ENCODE results near the gene ZMYND10. TPM values are rescaled to one million over a fixed set of nuclear protein-coding genes. Genes with fewer than 3 reads are reported as not detected.

ZMYND10 gene
- total and polyA plus RNA-seq, 2 experiments from 2014 or later, result 0.29 to 0.31 TPM

DNA sequence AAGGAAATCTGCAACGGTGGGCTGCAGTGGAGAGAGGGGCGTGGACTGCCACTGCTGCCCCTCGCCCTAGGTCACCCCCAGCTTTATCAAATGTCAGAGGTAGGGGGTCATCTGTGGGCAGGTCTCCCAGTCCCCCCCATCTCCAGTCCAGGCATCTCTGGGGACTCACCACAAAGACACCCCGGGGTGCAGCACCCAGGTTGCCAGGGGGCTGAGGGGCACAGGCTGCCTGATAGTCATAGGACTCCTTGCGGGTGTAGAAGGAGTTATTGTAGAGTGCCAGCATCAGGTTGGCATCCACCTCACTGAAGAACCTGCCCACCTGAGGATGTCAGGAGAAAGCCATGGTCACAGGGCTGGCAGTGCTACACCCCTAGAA lies 20.3 kb upstream of the ZMYND10 start (continued):
- TF ChIP-seq ZNF462 (CRISPR knock-in tag; IDR thresholded peaks at IDR 0.05) (no peak), EZH2 (IDR thresholded peaks at IDR 0.05; ENCODE audit: low read depth, unreplicated experiment) (no peak), CREB1 (CRISPR knock-in tag; IDR thresholded peaks at IDR 0.05; ENCODE audit: low read depth) (no peak), CTCF (conservative IDR thresholded peaks at IDR 0.05; ENCODE audit: low read depth in 2 of 2) (no peak), JUNB (IDR thresholded peaks at IDR 0.05; ENCODE audit: unreplicated experiment) (no peak), ZNF114 (CRISPR knock-in tag; IDR thresholded peaks at IDR 0.05) (no peak)
- TF ChIP-seq, protein P1, sequence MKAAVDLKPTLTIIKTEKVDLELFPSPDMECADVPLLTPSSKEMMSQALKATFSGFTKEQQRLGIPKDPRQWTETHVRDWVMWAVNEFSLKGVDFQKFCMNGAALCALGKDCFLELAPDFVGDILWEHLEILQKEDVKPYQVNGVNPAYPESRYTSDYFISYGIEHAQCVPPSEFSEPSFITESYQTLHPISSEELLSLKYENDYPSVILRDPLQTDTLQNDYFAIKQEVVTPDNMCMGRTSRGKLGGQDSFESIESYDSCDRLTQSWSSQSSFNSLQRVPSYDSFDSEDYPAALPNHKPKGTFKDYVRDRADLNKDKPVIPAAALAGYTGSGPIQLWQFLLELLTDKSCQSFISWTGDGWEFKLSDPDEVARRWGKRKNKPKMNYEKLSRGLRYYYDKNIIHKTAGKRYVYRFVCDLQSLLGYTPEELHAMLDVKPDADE (IDR thresholded peaks at IDR 0.05), result no peak

Data from GM23338 (cell line).